HG03521 (cell line): ENCODE measurements around the gene FJX1.

Experiments used
- ATAC-seq: cut with Tn5 transposase; IDR thresholded peaks from one replicate; pipeline ENCODE4 v1.9.1; 2021; ENCODE audit warnings: mild to moderate bottlenecking, moderate library complexity; ENCODE audit not compliant: unreplicated experiment

Gene FJX1

GRCh38 chr11:35605706-35606105 lies 12.6 kb upstream of the FJX1 start:
- no peak for ATAC-seq

GRCh38 chr11:35606206-35606605 lies 12.1 kb upstream of the FJX1 start:
- no peak for ATAC-seq

GRCh38 chr11:35608502-35608901 lies 9.8 kb upstream of the FJX1 start:
- no peak for ATAC-seq

GRCh38 chr11:35609656-35610055 lies 8.6 kb upstream of the FJX1 start:
- ATAC-seq, result no peak

GRCh38 chr11:35610631-35611030 lies 7.6 kb upstream of the FJX1 start:
- no peak for ATAC-seq

- no peak for ATAC-seq
Observed at GRCh38 chr11:35611741-35612140, 6.5 kb upstream of the FJX1 start.

- ATAC-seq, result no peak
Observed at GRCh38 chr11:35614939-35615569, 3.2 kb upstream of the FJX1 start.

- no peak for ATAC-seq
Observed at GRCh38 chr11:35615921-35616900, 2.0 kb upstream of the FJX1 start.

- ATAC-seq, result no peak
Observed at GRCh38 chr11:35617316-35617686, 959 bp upstream of the FJX1 start.

- peak; percentile 45 for ATAC-seq
Observed at GRCh38 chr11:35618497-35619115, 346 bp downstream of the FJX1 start.

- ATAC-seq, result peak; percentile 23
Observed at GRCh38 chr11:35619116-35619854, 1.0 kb downstream of the FJX1 start.

- no peak for ATAC-seq
Observed at GRCh38 chr11:35619855-35620640, 1.8 kb downstream of the FJX1 start.

- ATAC-seq, result no peak
Observed at GRCh38 chr11:35620795-35621194, 2.5 kb downstream of the FJX1 start.

GRCh38 chr11:35621620-35622019 lies 3.4 kb downstream of the FJX1 start:
- no peak for ATAC-seq

GRCh38 chr11:35622070-35622469 lies 3.8 kb downstream of the FJX1 start:
- no peak for ATAC-seq

GRCh38 chr11:35623621-35624168 lies 5.4 kb downstream of the FJX1 start:
- no peak for ATAC-seq

- no peak for ATAC-seq
Observed at GRCh38 chr11:35624316-35624715, 6.1 kb downstream of the FJX1 start.

GRCh38 chr11:35624781-35625180 lies 6.5 kb downstream of the FJX1 start:
- no peak for ATAC-seq

- ATAC-seq, result no peak
Observed at GRCh38 chr11:35626501-35626900, 8.2 kb downstream of the FJX1 start.

- ATAC-seq, result no peak
Observed at GRCh38 chr11:35629511-35629910, 11.3 kb downstream of the FJX1 start.
